CD4-positive, alpha-beta T cell treated with Interleukin-4 for 4 hours (primary cell): ENCODE measurements around the gene SPSB1.

ENCODE experiments used
- DNase-seq: peaks from one replicate; pipeline ENCODE4 v3.0.0-alpha.2; 2020

The SPSB1 gene

DNA sequence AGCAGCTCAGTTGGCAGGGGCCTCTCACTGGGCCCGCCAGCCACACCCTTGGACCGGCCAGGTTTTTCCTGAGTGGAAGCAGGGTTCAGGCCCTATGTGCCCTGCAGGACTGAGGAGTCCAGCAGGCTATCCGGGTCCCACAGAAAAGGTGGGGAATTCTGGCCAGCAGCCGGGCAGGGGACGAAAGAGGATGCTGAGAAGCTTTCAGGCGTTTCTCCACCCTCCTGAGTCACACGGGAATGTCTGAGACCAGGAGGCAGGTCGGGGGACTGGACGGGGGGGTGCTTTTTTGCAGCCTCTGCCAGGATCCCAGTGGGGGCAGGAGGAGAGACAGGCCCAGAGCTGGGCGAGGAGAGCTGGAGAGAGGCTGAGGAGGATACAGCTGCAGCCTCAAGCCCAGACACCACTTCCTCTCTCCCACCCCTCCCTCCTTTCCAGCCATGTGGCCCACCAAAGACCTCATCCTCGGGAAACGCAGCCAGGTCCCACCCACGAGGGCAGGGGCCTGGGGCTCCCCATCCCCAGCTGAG, 105.4 kb downstream of the SPSB1 start:
- DNase-seq: no peak

DNA sequence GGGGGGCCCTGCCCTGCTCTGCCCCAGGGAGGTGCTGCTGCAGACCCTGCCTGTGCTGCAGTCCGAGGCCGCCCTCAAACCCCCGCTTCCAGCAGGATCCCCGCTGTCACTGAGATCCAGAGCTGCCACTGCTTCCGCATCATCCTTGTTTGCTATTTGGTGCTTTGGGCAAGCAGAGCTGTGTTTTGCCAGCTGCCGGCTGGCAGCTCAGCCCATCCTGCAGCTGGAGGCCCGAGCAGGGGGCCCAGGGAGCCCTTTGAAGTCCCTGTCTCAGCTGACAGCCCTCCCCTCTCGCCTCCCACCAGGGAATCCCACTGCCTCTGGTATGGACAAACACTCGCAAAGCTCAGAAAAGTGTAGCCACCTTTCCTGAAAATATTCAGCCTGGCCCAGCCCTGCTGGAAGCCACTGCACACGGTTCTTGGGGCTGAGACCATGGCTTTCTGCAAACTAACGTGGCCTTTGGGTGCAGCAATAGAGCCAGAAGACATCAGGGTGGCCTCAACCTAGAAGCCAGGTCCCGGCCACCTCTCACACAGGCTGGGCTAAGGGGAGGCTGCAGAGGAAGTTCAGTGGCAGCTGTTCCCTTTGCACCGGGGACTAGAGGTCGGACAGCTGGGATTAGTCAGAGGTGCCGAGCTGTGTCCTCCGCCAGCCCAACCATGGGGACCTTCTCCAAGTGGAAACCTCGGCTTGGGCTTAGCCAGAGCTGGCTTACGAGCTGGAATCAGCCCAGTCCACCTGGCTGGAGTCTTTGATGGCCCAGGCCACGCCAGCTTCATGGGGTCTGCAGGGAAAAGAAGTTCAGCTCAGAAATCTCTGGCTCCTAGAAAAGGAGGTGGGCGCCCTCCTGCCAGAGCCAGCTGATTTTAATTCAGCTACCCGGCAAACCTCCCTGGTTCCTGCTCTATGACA, 107.1 kb downstream of the SPSB1 start:
- no peak for DNase-seq

DNA sequence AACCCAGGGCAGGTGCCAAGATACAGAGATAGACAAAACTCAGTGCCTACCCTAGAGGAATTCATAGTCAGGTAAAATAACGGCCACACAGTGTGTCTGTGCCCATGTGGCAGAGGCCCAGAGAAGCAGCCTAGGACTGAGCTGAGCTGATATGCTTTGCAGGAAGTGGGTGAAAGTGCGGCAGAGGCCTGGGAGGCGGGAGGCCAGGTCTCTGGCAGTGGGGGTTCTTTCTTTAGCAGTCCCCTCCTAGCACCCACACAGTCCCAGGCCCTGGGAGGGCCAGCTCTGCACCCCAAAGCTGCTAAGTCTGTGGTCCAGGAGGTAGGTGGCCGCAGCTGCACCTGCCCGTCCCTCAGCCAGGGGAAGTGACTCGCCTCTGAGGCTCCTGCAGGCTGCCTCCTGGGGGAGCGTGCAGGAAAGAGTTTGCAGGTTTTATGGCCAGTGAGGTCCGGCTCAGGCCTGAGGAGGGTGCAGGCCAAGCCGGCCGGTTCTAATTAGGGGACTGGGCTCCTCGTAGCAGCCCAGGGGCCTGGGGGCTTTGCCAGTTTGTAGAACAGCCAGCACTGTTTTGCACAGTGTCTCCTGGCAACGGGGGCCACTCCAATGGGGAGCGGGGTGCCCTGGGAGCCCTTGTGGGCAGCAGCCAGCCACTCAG, 107.9 kb downstream of the SPSB1 start:
- DNase-seq: no peak

DNA sequence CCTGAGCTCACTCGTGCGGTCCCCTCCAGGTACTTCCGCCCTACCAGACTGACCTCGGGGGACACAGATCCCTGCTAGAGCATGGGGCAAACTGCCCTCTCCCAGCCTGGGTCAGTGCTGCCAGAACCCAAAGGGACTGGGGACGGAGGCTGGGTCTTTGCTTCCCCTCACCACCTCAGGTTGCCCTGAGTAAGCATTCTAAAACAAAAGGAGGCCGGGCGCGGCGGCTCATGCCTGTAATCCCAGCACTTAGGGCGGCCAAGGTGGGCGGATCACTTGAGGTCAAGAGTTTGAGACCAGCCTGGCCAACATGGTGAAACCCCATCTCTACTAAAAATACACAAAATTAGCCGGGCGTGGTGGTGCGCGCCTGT, 108.4 kb downstream of the SPSB1 start:
- DNase-seq: no peak

DNA sequence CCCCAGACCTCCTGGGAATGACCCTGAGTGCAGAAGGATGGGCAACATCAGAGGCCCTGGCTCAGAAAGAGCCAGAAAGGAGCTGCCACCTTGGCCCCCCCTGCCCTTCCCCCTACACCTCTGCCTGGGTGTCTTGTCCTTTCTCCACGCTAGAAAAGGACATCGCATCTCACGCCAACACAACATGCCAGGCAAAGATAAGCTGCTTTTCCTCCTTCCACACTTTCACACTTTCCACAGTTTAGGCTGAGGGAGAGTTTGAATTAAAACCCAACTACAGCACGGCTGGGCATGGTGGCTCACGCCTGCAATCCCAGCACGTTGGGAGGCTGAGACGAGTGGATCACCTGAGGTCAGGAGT, 109.5 kb downstream of the SPSB1 start:
- DNase-seq: no peak

DNA sequence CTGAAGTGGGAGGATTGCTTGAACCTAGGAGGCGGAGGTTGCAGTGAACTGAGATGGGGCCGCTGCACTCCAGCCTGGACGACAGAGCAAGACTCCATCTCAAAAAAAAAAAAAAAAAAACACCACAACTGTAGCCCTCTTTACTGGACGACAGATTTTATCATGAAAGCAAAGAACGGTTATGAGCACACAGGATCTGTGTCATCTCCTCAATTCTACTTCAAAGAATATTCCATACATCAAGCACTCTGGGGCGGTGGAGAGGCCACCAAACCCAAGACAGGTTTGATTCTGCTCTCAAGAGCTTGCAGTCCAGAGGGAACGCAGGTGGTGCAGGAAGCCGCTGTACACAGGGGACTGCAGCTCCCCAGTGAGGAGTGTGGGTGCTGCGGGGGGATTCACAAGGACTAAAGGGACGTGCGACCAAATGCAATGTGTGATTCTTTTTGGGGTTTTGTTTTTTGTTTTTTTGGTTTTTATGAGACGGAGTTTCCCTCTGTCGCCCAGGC, 110.1 kb downstream of the SPSB1 start:
- DNase-seq: no peak

DNA sequence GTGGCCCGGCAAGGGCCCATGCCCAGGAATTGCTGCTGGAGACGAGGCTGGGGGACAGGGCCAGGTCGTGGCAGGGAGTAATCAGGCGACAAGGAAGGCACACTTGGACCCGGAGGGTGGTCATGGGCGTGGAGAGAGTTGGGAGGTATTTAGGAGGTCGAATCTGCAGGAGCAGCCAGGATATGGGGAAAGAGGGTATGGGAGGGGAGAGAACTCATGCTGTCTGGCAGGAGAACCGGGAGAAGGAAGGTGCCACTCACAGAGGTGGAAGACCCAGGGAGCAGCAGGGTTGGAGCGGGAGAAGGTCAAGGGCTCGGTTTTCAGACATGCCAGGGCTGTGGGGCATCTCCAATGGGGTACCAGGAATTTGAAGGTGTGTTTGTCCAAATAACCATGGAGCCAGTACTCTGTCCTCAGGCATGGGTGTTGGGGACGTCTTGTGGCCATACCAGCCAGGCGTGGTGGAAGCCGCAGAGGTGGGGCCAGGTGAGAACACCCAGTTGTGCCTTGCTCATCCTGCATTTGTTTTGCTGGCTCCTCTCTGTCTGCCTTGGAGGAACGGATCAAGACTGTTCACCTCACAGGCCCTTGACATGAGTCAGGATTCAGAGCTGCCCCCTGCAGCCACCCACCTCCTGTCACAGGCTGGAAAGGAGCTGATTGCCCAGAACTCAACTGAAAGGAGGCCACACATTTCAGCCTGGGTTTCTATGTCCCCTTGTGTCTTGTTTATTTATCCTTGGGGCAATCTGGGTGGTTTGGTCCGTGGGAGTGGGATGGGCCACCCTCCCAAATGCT, 111.6 kb downstream of the SPSB1 start:
- DNase-seq: no peak

DNA sequence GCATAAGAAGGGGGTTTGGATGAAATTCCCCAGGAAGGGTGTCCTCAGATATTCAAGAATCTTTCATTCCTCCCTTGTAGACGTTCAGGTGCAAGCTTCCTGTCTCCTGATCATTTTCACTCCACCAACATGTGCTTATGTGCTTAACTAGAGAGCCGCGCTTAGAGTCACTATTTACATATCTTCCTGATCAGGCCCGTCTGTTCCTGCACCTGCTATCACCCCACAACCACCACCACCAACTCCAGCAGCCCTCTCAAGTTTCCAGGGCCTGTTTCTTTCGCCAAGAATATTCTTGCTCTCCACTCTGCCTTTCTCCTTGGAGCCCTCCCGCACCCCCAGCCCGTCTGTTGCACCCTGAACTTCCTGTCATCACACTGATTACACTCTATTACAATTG, 113.4 kb downstream of the SPSB1 start:
- no peak for DNase-seq

DNA sequence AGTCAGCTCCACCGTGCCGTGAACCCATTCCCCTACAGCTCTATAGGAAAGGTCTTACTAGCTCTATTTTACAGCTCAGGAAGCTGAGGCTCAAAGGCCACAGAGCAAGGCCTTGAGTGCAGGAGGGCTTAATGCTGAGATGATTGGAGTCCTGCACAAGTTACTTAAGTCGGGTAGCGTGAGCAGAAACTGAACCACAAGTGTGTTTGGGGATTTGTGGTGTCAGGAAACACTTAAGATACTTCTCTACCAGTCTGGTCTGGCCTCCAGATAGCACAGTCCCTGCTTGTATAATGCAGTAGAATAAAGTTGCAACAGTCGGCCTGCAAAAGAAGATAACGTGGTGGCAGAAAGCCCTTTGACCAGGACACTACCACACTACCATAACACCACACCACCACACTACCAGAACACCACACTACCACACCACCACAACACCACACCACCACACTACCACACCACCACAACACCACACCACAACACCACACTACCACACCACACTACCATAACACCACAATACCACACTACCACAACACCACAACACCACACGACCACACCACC, 118.1 kb downstream of the SPSB1 start:
- DNase-seq: no peak

DNA sequence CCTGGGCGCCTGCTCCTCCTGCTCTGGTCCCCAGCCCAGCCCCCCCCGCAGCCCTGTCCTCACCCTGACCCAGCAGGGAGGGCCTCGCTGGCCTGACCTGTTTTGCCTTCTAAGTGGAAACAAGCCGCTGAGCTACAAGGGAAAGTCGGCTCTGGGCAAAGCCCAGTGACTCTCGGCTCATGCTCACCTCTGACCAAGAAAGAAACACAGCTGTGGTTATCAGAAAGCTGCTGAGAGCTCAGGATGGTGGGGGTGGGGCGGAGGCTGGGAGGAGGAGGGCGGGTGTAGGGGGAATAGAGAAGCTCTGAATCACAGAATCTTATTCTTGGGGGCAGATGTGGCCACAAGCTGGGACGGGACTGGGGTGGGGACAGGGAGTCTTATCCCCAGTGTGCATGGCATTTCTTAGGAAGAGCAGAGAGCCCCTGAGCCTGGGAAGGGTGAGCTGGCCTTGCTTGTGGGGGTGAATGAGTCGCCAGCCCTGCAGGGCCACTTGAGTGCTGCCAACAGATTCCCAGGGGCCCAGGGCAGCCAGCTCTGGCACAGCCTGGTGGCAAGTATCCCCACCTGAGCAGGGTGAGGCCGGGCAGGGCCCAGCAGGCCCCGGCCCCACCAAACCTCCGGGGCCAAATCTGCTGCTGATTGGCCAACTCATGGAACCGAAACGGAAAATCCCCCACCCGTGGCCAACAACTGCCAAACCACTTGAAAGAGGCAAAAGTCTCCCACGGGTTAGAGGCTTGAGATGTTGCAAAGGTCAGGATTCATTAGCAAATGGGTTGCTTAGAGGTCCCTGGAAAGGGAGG, 120.6 kb downstream of the SPSB1 start:
- peak; percentile 45 for DNase-seq

DNA sequence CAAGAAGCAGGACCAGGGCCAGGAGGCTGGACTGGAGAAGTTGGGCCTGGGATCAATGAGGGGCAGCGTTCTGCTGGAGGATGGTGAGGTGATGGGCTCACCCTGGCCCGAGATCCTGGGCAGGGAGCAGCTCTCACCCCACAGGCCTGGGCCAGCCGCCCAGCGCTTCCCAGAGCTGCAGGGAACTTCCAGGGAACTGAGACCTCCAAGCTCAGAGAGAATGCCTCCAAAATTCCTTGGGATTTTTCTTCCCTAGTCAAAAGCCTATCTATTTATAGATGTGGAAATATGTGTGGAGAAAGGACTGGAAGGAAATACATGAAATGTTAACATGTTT, 121.2 kb downstream of the SPSB1 start:
- no peak for DNase-seq

DNA sequence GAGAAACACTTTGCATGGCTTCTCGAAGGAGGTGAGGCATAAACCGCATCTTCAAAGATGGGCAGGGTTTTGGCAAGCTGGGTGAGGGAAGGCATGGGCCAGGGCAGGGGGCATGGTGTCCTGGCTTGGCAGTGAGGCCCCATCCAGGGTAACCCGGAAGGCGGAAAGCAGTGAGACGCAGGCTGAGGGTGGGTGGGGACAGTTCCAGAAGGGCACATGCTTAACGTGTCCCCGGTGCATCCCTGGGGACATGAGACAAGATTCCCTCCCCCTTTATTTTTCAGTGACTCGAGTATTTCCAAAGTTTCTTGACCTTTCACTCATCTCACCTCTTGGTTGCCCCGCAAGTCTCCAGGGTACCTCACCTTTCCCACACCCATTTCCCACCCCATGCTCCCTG, 123.8 kb downstream of the SPSB1 start:
- no peak for DNase-seq

DNA sequence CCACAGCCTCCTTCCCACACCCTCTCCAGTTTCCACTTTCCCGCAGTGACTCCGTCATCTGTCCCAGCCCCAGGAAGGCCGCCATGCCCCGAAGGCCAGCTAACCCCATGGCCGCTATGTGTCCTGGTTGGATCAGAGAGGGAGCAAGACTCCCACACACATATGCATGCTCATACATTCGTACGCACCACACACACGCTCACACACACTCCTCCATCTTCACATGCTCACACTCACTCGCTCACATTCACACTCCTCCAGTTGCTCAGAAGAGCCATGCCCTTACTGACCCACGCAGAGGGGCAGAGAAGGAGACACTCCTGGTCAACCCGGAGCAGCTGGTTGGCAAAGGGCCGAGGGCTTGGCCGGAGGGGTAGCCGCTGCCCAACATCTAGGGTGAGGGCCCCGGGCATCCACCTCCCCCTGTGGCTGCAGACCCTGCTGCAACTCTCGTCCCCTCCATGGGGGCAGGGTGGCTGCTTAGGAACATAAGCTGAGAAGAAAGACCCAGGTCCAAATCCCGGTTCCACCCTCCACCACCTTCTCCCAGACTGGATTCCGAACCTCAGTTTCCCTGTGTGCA, 124.3 kb downstream of the SPSB1 start:
- no peak for DNase-seq

DNA sequence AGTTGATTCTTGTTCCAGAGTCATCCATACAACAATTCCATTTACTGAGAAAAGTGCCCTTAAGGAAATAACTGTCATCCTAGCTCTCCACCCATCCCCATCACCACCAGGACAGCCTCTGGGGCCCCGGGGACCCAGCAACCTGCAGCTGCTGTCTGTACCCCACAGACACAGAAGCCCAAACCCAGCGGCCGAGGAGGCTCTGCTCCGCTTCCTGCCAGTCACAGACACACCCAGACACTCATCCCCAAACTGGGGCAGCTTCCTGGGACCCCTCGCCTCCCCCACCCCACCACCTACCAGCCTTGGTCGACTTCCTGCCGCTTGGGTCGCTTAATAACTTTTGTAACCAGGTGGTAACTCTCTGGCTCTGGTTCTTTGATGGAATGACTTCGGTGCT, 125.0 kb downstream of the SPSB1 start:
- DNase-seq: peak; percentile 22

DNA sequence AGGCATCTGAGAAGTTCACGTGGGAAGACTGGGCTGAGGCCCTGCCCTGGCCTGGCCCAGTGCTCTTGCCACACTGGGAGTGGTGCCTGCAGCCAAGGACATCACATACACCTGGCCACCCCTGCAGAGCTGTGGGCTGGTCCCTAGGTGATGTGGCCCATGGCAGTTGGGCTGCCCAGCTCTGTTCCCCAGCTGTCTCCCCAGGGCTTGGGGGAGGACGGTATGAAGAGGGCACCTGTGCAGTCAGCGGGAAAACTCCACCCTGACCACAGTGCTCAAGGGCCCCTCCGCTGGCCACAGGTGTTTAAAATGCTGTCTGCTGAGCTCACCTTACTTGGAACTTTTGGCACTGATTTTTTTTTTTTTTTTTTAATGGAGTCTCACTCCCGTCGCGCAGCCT, 126.2 kb downstream of the SPSB1 start:
- no peak for DNase-seq
